SK-N-MC (cell line): Measurements from ENCODE around the gene PYDC1.

Experiments
- EZH2 ChIP-seq: fragments of 200-600 bp; sonication (generic); IDR thresholded peaks from one replicate; pipeline ENCODE4 v1.6.1; 2017; ENCODE audit warnings: antibody characterized with exemption
- FOXP2 ChIP-seq: optimal IDR thresholded peaks from 2 replicates; pipeline ENCODE3; 2011; ENCODE audit warnings: mild to moderate bottlenecking, moderate library complexity; ENCODE audit not compliant: insufficient read depth; ENCODE audit errors: extremely low read length, control extremely low read depth
- POLR2AphosphoS5 ChIP-seq: IDR thresholded peaks from 2 replicates; pipeline ENCODE4 v1.6.1; 2012; ENCODE audit warnings: mild to moderate bottlenecking, low read depth, low read length, borderline replicate concordance

DNA sequence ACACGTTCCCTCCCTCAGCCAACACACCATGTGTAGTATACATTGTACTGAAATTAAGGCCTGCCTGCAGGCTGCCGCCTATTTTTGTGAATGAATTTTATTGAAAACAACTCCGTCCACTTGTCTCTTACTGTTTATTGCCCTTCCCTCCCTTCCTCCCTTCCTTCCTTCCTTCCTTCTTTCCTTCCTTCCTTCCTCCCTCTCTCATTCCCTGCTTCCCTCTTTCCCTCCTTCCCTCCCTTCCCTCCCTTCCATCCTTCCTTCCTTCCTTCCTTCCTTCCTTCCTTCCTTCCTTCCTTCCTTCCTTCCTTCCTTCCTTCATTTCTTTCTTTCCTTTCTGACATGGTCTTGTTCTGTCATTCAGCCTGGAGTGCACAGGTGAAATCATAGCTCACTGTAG is 45.1 kb upstream of the PYDC1 start:
- no peak for TF ChIP-seq EZH2
- no peak for TF ChIP-seq POLR2AphosphoS5
- TF ChIP-seq FOXP2, result no peak
